OCI-M1 (cell line): ENCODE measurements around the gene HDAC2.
"Not testable (repeated sequence)": the region's sequence is repeated elsewhere in the genome, so short reads cannot be mapped to it uniquely, and the experiment has no call there.

Experiments used
- DNase-seq: peaks from one replicate; lab custom pipeline; 2025; lab: John Stamatoyannopoulos, UW

The HDAC2 gene

GRCh38 chr6:113970805-113971676 is at the start of gene HDAC2:
TSS of gene HDAC2 (minus strand) at chr6:113971148. CDS start at chr6:113970908, 240 bp downstream.
- peak; percentile 96 for DNase-seq

DNA sequence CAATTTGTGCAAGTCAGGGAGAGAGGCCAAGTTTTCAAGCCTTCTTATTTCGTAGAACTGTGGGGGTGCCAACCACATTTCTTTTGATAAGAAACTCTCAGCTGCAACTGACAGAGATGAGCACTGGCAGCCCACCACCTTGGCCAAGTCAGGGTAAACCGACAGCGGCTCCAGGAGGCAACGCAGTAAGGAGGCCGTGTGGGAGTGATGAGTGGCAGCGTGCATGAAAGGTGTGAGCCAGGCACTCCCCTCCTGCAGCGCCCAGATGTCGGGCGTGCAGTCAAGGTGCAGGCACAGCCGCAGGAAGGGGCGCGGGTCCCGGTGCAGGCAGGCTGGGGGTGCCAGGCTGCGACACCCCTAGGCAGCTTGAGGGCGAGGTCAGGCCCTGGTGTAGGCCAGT is 49.2 kb upstream of the HDAC2 start:
- no peak for DNase-seq

- DNase-seq = not testable (repeated sequence)
These were observed 46.2 kb upstream of the HDAC2 start for GRCh38 chr6:114017146-114017545.

GRCh38 chr6:114014106-114014505 is 43.2 kb upstream of the HDAC2 start:
- not testable (repeated sequence) for DNase-seq

DNA sequence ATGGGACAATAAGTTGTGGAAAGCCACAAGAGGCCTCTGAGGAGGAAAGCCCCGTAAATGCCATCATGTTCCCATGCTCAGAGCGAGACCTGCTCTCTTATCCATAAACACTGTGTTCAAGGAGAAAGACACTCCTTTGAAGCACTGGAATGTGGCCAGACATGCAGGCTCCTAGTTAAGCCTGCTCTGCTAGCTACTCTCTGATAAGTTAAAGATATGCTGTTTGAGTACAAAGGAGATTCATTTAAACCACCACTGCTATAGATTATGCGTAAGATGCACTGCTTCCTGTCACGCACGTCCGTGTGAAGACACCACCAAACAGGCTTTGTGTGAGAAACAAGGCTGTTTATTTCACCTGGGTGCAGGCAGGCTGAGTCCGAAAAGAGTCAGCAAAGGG is 40.5 kb upstream of the HDAC2 start:
- peak; percentile 63 for DNase-seq

DNA sequence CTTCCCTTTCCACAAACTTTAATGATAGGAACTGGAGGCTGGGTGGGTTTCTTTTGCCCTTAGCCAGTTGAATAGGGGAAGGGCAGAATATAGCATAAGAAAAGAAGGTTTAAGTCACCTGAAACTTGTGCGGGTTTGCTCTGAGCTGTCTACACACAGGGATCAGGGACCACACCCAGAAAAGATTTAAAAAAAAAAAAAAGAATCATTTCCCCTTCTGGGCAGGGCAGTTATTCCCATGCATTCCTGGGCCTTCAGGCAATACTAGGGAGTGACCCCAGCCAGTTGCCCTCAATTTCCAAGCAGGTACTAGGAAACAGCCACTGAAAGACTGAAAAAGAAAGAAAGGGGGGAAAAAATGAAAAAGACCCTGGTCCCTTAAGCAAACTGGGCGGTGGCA is 39.6 kb upstream of the HDAC2 start:
- no peak for DNase-seq

DNA sequence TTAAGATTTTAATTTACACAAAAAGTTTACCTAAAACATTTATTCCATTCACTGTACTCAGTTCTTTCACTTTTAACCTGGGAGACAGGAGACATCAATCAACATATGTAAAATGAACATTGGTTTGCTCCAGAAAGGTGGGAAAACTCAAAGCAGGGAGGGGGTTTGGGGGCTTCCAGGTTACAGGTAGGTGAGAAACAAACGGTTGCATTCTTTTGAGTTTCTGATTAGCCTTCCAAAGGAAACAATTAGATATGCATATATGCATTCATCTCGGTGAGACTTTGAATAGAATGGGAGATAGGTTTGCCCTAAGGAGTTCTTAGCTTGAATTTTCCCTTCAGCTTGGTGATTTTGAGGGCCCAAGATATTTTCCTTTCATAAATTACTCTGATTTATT is 38.2 kb upstream of the HDAC2 start:
- no peak for DNase-seq

GRCh38 chr6:114008331-114008730 is 37.4 kb upstream of the HDAC2 start:
- DNase-seq = no peak

GRCh38 chr6:114007516-114007915 is 36.6 kb upstream of the HDAC2 start:
- peak; percentile 18 for DNase-seq

GRCh38 chr6:114001354-114001753 is 30.4 kb upstream of the HDAC2 start:
- DNase-seq = no peak

DNA sequence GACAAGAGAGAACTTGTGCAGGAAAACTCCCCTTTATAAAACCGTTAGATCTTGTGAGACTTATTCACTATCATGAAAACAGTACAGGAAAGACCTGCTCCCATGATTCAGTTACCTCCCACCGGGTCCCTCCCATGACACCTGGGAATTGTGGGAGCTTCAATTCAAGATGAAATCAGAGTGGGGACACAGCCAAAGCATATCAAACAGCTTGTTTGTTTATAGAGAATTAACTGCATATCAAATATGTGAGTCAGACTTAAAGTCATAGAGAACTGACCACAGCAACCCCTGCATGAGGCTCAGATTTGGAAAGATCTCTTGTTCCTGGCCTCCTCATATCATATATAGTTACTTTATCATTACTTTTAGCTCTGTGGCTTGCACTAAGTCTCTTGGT is 29.1 kb upstream of the HDAC2 start:
- no peak for DNase-seq

DNA sequence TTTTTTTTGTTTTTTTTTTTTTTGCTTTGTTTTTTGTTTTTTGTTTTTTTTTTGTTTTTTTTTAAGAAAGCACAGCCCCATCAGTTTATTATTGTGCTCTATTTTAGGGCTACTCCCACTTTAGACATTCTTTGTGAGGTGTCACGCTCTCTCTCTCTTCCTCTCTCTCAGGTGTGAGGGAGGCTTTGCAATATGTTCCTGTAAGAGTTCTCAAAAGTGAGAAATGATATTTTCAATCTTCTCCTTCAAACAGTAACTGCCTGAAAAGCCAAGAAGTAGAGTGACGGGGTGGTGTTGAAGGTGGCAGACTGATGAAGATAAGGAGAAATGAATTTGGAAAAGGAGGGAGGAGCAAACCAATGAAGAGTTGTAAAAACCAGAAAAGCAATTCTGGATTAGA is 28.3 kb upstream of the HDAC2 start:
- no peak for DNase-seq

- DNase-seq = no peak
These were observed 27.9 kb upstream of the HDAC2 start for GRCh38 chr6:113998811-113999210.

GRCh38 chr6:113997116-113997515 is 26.2 kb upstream of the HDAC2 start:
- no peak for DNase-seq

GRCh38 chr6:113995634-113996033 is 24.7 kb upstream of the HDAC2 start:
- DNase-seq = no peak

DNA sequence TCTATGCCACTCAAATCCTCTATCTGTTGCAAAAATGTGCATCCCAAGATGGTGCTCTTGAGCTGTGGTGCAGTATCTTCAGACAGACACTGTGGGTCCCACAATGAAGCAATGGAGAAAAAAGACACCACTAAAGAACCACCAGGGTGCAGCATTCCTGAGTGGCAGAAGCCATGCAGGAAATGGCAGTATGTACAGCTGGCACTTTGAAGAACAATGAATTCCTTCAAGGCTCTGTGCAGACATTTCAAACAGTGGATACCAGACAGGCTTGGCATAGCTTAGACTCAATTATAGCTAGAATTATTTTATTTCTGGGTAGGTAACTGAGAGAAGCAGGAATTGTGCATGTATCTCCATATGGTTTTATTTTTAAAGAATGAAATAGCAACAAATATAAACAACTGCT is 24.0 kb upstream of the HDAC2 start:
- peak; percentile 93 for DNase-seq

GRCh38 chr6:113989675-113990074 is 18.7 kb upstream of the HDAC2 start:
- no peak for DNase-seq

DNA sequence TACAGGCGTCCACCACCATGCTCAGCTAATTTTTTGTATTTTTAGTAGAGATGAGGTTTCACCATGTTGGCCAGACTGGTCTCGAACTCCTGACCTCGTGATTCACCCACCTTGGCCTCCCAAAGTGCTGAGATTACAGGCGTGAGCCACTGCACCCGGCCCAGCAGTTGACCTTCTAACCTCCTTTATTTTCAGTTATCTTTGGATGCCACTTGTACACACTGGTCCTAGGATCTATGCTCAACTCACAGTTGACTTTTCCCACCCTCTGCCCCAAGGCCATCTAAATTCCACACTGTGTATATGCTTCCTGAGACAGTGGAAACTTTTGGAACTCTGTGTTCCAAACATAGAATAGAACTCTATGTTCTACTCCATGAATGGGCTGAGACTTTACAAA is 11.7 kb upstream of the HDAC2 start:
- not testable (repeated sequence) for DNase-seq

GRCh38 chr6:113982055-113982550 is 11.2 kb upstream of the HDAC2 start:
- DNase-seq = no peak

GRCh38 chr6:113980937-113981554 is 10.1 kb upstream of the HDAC2 start:
- peak; percentile 49 for DNase-seq

- DNase-seq = peak; percentile 72
These were observed 9.0 kb upstream of the HDAC2 start for GRCh38 chr6:113979937-113980336.

DNA sequence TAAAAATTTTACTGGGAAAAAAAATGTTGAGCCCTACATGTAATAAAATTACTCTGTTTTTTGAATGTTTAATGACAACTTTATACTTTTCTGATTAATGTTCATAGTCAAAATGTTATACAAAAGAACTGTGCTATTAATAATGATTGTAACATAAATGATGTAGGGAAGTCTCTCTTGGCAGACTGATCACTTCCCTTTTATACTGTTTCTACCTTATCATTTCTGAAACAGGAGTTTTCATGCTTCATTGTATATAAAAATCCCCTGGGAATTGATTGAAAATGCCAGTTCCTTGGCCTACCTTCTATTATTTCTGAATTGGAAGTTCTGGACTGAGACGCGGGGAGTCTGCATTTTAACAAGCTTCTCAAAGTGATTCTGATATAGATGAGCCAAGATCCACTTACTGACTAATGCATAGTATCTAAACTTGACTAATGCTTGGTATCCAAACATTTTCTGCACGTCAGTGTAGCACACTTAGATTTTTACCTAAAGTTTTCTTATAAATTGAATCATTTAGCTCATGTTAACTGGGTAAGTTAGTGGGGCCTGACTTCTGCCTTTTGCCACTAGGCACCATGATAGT is 7.2 kb upstream of the HDAC2 start:
- DNase-seq = no peak

DNA sequence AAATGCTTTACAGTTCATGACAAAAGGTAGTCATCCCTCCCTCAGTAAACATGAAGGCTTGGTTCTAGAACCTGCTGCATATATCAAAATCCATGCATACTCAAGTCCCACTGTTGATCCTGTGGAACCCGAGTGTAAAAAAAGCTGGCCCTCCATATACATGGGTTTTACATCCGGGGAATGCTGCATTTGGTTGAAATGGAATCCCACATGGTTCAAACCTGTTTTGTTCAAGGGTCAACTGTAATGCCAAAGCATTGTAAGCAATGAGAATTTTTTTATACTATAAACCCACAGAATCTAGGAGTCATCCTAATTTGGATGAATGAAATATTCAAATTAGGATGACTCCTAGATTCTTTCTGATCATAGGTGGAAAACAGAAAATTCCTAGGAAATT is 5.9 kb upstream of the HDAC2 start:
- no peak for DNase-seq
